ENCODE results near the gene NCKAP5L.
A peak's percentile ranks its signal among the peaks of the same experiment; 100 is the strongest.

The NCKAP5L gene, protein sequence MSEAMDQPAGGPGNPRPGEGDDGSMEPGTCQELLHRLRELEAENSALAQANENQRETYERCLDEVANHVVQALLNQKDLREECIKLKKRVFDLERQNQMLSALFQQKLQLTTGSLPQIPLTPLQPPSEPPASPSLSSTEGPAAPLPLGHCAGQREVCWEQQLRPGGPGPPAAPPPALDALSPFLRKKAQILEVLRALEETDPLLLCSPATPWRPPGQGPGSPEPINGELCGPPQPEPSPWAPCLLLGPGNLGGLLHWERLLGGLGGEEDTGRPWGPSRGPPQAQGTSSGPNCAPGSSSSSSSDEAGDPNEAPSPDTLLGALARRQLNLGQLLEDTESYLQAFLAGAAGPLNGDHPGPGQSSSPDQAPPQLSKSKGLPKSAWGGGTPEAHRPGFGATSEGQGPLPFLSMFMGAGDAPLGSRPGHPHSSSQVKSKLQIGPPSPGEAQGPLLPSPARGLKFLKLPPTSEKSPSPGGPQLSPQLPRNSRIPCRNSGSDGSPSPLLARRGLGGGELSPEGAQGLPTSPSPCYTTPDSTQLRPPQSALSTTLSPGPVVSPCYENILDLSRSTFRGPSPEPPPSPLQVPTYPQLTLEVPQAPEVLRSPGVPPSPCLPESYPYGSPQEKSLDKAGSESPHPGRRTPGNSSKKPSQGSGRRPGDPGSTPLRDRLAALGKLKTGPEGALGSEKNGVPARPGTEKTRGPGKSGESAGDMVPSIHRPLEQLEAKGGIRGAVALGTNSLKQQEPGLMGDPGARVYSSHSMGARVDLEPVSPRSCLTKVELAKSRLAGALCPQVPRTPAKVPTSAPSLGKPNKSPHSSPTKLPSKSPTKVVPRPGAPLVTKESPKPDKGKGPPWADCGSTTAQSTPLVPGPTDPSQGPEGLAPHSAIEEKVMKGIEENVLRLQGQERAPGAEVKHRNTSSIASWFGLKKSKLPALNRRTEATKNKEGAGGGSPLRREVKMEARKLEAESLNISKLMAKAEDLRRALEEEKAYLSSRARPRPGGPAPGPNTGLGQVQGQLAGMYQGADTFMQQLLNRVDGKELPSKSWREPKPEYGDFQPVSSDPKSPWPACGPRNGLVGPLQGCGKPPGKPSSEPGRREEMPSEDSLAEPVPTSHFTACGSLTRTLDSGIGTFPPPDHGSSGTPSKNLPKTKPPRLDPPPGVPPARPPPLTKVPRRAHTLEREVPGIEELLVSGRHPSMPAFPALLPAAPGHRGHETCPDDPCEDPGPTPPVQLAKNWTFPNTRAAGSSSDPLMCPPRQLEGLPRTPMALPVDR (N-terminal part only)

DNA sequence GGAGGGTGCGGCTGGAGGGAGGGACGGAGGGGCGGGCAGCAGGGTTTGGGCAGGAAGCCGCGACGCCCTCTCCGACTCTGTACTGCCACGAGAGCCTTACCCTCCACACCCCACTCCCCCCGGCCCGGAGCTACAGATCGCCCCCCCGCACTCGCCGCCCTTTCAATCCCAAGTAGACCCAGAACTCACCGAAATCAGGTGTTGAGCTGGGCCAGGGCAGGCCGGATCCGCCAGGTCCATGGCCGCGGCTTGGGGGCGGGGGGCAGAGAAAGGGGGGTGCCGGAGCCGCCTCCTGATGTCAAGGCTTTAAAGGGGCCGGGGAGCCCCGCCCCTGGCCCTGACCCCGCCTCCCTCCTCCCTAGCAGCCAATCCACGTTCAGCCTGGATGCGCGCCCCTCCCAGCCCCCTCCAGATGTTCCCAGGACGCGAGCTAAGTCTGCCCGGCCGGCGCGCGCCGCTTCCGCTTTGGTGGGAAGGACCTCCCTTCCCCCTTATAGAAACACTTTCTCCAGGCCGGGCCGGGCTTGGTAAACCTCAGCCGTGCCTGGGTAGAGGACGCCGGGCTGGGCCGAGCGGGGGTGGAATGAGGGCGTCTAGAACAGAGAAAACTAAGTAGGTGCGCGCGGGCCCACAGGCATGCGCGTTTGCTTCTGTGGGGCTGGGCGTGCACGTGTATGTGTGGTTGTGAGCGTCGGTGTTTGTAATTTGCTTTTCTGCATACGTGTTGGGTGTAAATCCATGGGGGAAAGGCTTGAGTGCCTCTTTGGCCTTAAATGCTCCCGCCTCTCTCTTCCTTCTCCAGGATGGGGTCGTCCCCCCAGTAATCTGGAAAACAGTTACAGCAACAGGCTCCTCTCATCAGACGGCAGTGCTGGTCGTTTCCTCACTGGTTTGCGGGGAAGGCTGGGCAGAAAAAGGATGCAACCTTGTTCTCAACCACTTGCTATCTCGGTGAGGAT is at the start of gene NCKAP5L:
TSS of gene NCKAP5L (minus strand) at position 281 of the 959 bp plus-strand sequence. CDS start 24,369 bp downstream, outside the sequence.
- peak; percentile 98 for DNase-seq

DNA sequence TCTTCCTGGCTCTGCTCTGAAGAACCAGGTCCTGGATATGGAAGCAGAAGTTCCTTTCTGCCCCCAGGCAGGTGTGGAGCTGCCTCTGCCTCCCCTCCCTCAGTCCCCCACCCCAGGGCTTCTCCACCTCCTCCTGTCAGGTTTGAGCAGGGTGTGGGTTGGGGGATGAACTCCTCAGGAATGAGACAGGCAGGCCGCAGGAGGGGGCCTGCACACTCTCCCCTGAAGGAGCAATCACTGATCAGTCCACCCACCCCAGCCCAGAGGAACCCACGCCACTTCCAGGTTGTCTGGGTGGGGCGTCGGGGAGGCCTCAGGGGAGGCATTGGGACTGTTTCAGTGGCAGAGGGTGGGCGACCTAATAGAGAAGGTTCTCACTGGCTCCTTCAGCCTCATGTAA is 48.9 kb upstream of the NCKAP5L start:
- DNase-seq, result no peak

DNA sequence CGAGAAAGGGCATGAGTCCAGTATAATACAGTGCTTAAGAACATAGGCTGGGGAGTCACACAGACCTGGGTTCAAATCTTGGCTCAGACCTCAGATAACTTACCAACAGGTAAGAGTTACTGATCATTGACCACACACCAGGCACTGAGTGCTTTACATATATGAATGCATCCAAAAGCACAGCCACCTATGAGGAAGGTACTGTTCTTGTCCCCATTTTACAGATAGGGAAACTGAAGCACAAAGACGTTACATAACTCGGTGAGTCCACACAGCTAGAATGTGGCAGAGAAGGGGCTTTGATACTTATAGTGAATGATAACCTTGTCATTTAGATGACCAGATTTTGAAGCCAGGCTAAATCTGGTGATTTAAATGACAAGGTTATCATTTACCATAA is 47.9 kb upstream of the NCKAP5L start:
- no peak for DNase-seq

DNA sequence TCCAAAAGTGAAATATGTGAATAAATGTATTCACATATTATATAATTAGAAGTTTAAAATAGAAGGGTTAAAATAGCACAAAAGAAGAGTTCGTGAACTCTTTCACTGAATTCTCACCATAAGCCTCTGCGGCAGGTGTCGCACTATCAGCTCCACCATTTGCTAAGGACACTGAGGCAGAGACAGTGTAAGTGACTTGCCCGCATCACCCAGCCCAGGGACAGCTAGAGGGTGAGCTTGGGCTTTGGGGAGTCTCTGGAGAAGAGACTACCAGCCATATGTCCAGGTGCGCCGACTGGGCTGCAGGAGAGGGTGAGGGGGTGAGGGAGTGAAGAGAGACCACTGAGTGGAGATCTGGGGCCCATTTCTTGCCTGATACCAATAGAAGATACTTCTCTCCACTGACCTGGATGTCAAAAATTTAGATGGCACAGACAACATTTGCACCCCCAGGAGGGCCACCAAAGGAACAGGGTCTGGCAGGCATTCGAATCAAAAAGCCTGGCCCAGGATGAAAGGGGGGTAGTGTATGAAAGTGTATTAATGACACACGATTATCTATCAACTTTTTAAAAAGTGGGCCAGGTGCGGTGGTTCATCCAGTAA is 47.0 kb upstream of the NCKAP5L start:
- no peak for DNase-seq

DNA sequence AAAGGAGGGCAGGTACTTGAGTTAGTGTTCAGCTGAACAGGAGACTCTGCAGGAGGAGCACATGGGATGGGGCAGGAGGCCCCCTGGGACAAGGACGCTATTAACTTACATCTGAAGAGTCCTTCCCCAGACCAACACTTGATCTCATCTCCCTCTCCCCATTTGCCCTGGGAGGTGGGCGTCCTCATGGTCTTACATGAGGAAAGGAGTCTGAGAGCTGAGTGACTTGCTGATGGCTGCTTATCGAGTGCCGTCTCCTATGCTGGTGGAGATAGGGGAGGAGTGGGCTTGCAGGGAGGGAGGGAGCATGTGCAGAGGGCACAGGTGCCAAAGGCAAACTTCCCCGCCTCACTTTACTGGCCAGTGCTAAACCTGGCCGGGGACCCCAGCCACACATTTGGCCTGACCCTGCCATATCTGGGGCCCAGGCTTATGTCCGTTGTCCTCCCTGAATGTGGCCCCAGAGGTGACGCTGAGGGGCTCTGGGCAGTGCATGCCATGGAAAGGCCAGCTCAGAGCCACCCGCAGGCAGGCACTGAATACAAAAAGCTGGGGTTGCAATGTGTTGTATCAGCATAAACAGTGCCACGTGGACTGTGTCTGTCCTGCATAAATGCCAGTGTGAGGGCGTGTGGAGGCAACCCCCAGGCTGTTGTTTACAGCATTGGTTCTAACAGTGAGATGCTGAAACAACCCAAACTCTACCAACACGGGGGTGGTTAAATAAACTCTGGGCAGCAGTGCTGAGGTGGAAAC is 46.1 kb upstream of the NCKAP5L start:
- no peak for DNase-seq

DNA sequence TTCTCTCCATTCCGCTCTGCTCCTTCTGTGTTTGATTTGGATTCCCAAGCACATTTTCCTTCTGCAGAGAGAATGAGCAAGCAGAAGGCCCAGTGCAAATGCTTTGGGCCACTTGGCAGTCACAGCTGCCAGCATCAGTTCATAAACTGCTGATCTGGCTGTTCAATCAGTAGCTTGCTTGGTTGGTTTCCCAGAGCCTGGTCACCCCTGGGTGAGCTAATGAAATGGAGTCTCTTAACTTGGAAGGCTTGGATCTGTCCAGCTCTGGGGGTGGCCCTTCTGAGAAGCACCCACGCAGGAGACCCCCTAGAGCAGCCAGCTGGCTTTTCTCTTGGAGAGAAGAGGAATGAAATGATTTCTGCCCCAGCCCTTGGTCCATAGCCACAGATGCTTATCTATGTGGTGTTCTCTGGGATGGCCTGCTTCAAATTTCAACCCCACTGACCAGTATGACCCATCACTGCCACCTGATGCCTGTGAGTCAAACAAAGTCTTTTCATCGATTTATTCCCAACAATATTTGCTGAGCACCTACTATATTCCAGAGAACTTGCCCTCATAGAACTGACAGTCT is 45.2 kb upstream of the NCKAP5L start:
- DNase-seq, result no peak

DNA sequence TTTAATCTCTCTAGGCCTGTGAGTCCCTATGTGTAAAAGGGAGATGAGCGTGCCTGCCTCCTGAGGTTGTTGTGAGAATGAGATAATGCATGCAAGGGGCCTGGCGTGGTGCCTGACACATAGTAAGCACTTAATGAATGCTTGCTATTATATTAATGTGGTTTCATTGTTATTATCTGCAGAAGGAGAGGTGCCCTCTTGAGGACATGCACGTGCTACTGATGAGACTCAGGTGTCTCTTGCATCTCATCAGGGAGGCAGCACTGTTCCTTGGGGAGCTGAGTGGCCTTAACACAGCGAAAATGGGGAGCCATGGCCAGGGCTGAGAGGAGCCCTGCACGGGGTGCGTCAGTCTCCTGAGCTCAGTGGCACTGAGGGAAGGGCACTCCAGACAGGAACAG is 44.6 kb upstream of the NCKAP5L start:
- DNase-seq, result no peak

DNA sequence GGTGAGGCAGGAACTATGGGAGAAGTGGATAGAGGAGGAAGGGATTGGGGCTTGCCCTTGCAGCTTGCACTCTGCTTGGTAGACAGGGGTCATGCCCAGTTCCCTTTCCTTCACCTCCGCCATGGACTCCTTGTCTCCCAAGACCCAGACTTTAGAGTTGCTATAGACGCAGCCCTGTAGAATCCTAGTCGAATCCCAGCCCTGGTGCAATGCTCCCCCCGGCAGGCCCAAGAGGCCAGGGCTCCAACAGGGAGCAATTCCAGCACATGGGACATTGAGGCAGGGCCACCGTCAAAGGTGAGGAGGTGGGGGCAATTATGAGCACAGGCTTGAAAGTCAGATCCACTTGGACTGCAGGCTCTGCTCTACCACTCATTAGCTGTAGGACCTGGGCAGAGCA is 44.2 kb upstream of the NCKAP5L start:
- no peak for DNase-seq

DNA sequence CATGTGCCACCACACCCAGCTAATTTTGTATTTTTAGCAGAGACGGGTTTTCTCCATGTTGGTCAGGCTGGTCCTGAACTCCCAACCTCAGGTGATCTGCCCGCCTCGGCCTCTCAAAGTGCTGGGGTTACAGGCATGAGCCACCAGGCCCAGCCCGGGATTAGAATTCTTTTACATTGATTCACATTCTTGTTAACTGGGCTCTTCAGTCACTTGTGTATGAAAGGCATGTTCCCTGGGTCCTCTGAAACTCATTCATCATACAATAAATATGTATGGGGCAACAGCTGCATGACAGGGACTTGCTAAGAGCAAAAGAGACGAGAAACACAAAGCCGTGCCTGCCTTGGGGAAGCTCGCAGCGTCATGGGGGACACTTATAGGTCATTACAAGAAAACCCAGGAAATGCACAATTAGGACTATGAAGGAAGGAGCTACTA is 43.6 kb upstream of the NCKAP5L start:
- DNase-seq, result peak; percentile 47

DNA sequence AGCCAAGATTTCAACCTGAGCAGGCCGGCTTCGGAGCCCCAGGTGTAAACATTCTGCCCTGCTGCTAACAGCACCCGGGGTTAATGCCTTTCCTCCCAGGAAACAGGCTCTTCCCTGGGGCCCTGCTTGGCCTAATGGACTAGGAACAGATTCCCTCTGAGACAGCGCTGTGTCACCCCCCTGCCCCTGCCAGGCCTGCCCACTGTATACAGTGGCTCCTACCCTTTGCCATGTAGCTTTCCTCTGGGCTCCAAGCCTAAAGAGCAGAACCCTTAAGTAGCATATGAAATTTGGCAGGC is 43.0 kb upstream of the NCKAP5L start:
- no peak for DNase-seq

DNA sequence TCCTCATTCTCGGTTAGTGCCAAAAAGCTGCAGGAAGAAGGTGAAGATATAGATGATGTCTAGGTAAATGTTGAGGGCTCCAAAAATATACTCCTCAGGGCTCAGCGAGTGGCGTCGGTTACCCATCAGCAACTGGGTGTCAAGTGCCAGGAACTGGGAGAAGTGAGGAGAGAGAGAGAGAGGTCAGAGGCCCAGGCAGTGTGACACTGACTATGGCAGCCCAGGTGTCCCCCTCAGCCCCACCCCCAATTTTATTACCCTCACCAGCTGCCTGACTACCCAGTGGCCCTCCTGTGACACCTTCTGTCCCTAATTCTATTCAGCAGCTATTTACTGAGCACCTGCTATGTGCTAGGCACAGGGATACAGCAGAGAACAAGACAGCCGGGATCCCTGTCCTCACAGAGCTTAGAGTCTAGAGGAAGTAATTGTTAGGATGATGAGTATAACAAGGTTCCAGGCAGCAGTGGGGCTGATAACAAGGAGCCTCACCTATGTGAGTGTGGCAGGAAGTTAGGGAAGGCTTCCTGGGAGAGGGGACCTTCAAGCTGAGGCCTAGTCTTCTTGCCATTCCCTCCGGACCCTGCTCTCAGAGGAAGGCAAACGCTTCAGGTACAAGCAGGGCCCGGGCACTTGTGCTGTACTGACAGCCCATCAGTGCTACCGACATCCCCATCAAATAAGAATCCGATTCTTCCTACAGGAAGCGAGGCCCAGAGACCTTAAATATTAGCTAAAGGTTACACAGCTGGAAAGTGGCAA is 42.5 kb upstream of the NCKAP5L start:
- DNase-seq, result no peak

DNA sequence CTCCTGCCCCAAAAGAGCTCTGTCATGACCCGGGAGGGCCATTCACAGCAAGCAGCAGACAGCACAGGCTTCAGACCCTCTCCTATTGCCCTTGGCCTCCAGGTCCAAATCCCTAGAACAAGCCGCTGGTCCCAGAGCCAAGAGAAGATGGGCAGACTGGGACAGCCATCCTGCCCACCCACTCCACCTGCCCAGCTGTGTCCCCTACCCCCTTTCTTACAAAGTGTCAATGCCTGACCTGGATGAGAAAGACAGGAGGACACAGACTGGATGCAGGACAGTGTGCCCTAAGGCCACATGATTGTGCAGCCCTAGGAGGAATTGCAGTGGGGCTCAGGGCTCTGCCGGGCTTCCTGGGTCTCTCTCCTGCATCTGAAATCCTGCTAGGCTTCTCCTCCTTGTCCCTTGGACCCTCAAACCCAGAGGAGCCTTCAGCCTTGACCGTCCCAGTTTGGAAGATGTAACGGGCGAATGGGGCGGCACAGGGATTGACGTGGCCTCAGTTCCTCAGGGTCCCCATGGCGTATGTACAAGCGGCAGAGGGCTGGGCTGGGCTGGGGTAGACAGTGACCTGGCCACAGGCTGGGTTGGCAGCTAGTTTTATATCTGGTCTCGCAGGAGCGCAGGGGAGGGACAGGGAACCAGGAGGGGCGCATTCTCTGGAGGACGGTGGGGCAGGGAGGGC is 41.7 kb upstream of the NCKAP5L start:
- DNase-seq, result no peak

DNA sequence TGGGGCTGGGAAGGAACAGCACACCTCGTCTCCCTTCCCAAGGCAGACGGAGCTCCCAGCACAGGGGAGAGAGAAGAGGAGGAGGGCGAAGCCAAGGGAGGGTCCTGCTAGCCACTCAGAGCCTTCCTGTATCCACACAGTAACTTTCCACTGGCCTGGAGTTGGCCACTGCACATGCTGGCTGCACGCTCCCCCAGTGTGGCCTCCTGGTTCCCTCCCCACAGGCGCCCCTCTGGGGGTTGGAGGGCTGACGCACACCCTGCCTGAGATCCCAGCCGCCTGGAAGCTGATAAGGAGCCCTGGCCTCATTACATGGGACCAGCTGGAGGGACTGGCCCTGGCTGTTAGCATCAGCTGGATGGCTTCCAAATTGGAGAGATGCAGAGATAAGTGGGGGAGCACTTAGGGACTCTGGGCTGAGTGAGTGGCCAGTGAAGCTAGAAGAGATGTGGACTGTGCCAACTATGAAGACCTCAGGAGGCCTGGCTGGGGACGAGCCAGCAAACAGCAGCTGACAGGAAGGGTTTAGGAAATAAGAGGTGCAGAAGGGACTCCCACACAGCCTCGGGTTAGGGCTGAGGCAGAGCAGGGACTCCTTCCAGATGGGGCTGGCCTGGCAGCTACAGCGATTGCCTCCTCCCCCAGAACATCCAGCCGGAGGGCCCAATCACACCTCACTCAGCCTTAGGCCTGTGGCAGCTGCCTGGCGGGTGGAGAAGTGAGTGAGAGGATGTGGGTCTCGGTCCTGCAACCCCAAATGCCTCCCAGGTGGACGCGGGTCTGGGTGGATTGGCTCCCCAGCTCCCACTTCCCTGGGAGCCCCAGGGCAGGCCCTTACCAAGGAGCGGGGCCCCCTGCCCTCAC is 41.0 kb upstream of the NCKAP5L start:
- DNase-seq, result peak; percentile 96

DNA sequence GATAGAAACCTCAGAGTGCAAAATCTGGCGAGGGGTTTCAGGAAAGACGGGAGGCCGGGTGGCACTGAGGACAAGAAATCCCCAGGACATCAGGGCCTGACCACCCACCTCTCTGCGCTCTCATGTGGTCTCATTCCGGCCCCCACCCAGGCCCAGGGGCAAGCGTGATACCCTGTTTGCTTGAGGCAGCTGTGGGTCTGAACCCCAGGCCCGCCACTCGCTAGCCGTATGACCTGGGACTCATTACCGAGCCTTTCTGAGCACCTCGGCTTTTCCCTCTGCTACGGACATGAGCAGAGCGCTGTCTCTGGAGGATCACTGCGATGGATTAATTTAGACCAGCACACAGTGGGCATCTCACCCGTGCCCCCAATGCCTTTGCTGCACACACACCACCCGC is 40.2 kb upstream of the NCKAP5L start:
- no peak for DNase-seq

DNA sequence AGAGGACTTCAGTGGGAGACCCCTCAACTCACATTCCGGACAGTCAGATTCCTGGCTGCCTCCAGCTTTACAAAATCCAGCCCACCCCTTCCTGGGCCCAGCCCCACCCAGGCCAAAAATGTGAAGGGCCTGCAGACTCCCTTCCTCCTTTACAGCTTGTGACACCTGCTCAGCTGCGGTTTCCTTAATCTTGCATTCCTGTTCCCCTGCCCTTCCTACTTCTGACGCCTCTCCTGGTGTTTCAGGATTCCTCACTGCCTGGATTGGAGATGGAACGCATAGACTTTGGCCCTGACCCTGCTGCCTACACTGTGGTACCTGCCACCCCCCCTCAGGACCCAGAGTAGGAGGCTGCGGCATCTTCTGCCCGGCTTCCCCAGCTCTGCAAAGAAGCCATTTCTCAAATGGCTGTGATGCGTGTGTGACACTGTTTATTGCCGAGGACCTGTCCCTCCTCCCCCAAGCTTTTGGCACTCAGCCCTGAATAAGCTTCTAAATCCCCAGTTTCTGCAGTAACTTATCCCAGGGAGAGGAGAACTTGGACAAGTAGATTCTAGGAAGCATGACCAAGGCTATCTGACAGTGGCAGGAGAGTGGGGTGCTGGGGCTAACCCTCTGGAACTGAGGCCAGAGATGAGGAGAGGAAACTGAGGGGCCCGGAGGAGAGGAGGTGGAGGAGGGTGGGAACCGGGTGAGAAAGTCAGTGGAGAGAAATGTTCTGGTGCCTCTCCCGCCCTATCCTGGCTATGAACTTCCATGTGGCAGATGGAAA is 39.5 kb upstream of the NCKAP5L start:
- peak; percentile 36 for DNase-seq

DNA sequence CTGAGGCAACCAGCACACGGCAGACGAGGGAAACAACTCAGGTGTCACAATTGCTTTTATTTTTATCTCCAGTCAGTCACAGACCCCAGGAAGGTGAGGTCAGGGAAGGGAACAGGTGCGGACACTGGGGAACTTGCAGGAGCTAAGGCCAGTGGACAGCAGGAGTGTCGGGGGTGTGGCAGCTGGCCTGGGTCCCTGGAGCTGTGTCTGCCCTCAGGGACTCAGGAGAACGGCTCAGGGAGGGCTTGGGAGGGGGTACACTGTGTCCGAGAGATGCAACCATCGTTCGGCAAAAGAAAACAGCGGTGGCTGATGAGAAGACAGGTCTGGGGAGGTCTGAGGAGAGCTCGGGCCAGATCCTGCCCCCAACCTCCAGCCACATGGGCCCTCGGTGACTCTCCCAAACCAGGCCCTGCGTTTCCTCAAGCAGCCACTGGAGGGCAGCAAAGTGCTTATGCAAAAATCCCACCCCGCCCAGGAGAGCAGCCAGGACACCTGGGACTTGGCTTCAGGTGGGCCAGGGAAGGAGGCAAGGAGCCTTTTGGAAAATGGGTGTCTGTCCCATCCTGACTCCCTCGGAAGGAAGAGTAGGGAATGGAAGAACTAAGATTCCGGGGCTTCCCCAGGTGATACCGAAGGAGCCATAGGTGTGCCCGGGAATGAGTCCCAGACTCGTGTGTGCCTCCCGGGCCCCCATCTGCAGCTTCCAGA is 38.8 kb upstream of the NCKAP5L start:
- DNase-seq, result peak; percentile 92

DNA sequence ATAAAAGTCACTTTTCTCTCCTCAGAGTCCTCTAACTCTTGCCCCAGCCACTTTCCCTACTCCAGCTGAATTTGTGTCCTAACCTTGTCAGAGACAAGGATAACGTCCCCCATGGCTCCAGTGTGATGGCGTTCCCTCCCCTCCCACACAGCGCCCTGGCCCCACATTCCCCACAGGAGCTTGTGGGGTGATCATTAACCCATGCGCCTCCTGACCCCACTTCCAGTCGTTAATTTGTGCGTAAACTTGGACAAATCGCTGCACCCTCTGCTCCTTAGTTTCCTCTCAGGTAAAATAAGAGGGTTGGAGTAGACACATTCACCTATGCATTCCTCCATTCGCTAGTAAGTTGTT is 37.5 kb upstream of the NCKAP5L start:
- DNase-seq, result no peak
